22Rv1 (cell line): Measurements from ENCODE around the gene ENKD1.

Experiments
- ZFX ChIP-seq: fragments of 450-650 bp; IDR thresholded peaks from 2 replicates; pipeline ENCODE4 v1.6.1; 2017; ENCODE audit warnings: antibody characterized with exemption, borderline replicate concordance
- TF ChIP-seq, protein P1 (sequence below): fragments of 450-650 bp; IDR thresholded peaks from 2 replicates; pipeline ENCODE4 v1.5.1; 2017; ENCODE audit warnings: mild to moderate bottlenecking

DNA sequence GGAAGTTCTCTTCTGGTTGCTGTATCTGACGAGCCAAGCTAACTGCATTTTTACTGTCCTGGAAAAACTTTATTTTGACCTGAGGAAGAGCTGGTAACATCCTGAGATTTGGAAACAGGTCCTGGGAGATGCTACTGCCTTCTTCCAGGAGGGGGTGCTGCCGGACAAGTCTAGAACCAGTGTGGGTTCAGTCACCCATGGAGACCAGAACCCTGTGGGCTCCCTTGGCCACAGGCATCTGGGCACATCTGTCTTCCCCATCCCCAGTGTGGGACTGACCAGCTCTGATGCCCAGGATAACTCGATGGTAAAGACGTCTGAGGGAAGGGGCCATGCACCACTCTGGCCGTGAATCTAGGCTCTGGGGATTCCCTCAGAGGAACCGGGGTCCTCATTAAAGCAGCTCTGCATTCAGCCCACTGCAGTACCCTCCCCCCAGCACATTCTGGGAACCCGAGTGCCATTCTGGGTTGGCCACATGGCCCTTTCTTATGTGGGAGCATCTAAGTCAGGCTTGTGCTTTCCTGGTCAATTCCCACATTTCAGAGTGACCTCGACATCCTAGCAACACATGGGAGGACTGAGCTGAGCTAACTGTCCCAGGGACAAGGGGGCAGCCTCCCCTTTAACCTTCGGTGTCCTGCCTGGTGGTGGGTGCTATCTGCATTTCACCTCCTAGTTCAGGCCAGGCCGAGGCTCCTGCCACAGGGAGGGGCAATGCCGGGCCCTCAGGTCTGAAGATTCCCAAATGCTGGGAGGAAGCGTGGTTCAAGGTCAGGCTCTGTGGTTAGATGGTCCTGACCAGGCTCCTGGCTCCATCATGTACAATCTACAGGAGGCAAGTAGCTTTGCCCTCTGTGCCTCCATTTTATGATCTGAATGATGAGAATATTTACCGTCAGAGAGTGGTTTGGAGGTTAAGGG is 6.5 kb upstream of the ENKD1 start:
- TF ChIP-seq, protein P1, sequence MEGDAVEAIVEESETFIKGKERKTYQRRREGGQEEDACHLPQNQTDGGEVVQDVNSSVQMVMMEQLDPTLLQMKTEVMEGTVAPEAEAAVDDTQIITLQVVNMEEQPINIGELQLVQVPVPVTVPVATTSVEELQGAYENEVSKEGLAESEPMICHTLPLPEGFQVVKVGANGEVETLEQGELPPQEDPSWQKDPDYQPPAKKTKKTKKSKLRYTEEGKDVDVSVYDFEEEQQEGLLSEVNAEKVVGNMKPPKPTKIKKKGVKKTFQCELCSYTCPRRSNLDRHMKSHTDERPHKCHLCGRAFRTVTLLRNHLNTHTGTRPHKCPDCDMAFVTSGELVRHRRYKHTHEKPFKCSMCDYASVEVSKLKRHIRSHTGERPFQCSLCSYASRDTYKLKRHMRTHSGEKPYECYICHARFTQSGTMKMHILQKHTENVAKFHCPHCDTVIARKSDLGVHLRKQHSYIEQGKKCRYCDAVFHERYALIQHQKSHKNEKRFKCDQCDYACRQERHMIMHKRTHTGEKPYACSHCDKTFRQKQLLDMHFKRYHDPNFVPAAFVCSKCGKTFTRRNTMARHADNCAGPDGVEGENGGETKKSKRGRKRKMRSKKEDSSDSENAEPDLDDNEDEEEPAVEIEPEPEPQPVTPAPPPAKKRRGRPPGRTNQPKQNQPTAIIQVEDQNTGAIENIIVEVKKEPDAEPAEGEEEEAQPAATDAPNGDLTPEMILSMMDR, result peak; percentile 82
- TF ChIP-seq ZFX, result no peak
